Prostate gland (tissue), 2 donors: ENCODE data around the gene SLC6A6.
A peak's percentile ranks its signal among the peaks of the same experiment; 100 is the strongest.

Experiments used
- CTCF ChIP-seq, 4 experiments: fragments of 200-600 bp in 2 of 4; fragments of 450-650 bp in 2 of 4; sonication (generic) in 2 of 4; IDR thresholded peaks; 1 replicate in 3 of 4; 2 replicates in 1 of 4; pipeline ENCODE4 v1.5.1; 2016 to 2019; ENCODE audit warnings: antibody characterized with exemption in 4 of 4, mild to moderate bottlenecking in 2 of 4, moderate library complexity in 2 of 4
- POLR2A ChIP-seq: fragments of 450-650 bp; IDR thresholded peaks from one replicate; pipeline ENCODE4 v1.6.1; 2016; ENCODE audit warnings: antibody characterized with exemption, mild to moderate bottlenecking

- TF ChIP-seq CTCF (IDR thresholded peaks at IDR 0.05) (peak in 1 of 4 experiments; percentile 17), POLR2A (no peak)
Measured at GRCh38 chr3:14358426-14359211, 43.8 kb upstream of the SLC6A6 start.
